ENCODE measurements around the gene FAAP20.

The FAAP20 gene

GRCh38 chr1:2230781-2231531, 36.4 kb upstream of the FAAP20 start:
- in situ Hi-C loops (cut with MboI; ENCODE audit: low sequenced_read_pairs) = no loop called here

DNA sequence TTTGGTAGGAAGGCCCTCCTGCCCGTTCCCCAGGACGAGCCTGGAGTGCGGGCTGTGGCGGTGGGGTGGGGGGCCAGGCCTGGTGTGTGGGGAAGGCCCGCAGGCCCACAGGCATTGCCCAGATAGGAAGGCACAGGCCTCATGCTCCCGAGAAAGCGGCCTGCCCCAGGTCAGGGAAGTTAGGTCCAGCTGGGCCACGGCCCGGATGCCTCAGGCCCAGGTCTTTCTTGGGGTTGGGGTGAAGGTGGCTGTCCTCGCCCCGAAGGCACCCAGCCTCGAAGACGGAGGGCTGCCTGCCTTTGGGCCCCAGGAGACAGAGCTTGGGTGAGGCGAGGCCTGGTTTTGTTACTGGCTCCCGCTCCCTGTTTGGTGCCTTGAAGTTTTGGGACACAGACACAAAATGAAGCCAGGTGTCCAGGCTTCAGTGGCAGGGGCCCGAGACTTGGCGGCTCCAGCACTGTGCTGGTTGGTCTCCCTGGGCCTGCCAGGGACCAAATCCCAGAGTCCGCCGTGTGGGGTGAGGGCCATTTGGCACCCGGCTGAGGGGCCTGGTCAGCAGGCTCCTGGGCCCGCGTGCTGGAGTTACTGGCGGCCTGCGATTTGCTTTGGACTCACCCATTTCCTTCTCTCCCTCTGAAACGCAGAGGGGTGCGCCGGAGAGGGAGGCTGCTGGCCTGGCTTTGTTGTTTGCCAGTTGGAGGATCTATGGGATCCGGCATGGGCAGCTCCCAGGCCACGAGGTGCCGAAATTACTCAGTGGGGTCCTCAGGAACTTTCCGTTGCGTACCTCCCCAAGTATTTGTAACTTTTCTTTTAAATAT, 35.5 kb upstream of the FAAP20 start:
- in situ Hi-C loops (cut with MboI; ENCODE audit: low sequenced_read_pairs) = no loop called here

GRCh38 chr1:2229037-2229864, 34.7 kb upstream of the FAAP20 start:
- in situ Hi-C loops (cut with MboI; ENCODE audit: low sequenced_read_pairs) = no loop called here

DNA sequence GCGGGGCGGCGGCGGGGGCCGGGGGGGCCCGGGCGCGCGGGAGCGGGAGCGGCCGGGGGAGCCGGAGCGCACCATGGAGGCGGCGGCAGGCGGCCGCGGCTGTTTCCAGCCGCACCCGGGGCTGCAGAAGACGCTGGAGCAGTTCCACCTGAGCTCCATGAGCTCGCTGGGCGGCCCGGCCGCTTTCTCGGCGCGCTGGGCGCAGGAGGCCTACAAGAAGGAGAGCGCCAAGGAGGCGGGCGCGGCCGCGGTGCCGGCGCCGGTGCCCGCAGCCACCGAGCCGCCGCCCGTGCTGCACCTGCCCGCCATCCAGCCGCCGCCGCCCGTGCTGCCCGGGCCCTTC, 34.1 kb upstream of the FAAP20 start:
- in situ Hi-C loops (cut with MboI; ENCODE audit: low sequenced_read_pairs) = no loop called here

DNA sequence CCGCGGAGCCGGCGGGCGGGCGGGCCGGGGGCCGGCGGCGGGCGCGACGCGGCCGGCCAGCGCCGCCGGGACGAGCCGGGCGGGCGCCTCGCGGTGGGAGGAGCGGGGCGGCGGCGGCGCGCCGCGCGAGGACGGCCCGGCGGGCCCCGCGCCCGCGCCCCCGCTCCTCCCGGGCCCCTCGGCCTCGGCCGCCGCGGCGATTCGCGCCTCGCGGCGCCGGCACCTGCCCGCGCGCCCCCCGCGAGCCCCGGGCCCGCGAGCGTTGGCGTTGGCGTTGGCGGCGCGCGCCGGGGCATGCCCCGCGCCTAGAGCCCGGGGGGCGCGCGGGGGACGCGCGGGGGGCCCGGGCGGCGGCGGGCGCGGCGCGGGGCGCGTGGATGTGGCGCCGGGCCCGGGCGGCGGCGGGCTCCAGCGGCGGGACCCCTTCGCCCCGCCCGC, 33.6 kb upstream of the FAAP20 start, which contains the start of gene SKI:
Gene SKI, plus strand, starts transcription at position 163 of the 438 bp plus-strand sequence. CDS start 448 bp downstream, outside the sequence.
- in situ Hi-C loops (cut with MboI; ENCODE audit: low sequenced_read_pairs) = no loop called here

GRCh38 chr1:2227346-2228156, 33.0 kb upstream of the FAAP20 start:
- in situ Hi-C loops (cut with MboI; ENCODE audit: low sequenced_read_pairs) = no loop called here

GRCh38 chr1:2226525-2227345, 32.2 kb upstream of the FAAP20 start:
- in situ Hi-C loops (cut with MboI; ENCODE audit: low sequenced_read_pairs) = no loop called here

- in situ Hi-C loops (cut with MboI; ENCODE audit: low sequenced_read_pairs) = no loop called here
Observed at GRCh38 chr1:2224631-2225428, 30.3 kb upstream of the FAAP20 start.

GRCh38 chr1:2224170-2224584, 29.6 kb upstream of the FAAP20 start:
- in situ Hi-C loops (cut with MboI; ENCODE audit: low sequenced_read_pairs) = no loop called here

GRCh38 chr1:2221271-2221670, 26.7 kb upstream of the FAAP20 start:
- in situ Hi-C loops (cut with MboI; ENCODE audit: low sequenced_read_pairs) = no loop called here

GRCh38 chr1:2216767-2217058, 22.1 kb upstream of the FAAP20 start:
- in situ Hi-C loops (cut with MboI; ENCODE audit: low sequenced_read_pairs) = no loop called here

- in situ Hi-C loops (cut with MboI; ENCODE audit: low sequenced_read_pairs) = no loop called here
Observed at GRCh38 chr1:2215909-2216766, 21.6 kb upstream of the FAAP20 start.

GRCh38 chr1:2215329-2215728, 20.8 kb upstream of the FAAP20 start:
- in situ Hi-C loops (cut with MboI; ENCODE audit: low sequenced_read_pairs) = no loop called here

GRCh38 chr1:2214541-2215241, 20.1 kb upstream of the FAAP20 start:
- in situ Hi-C loops (cut with MboI; ENCODE audit: low sequenced_read_pairs) = no loop called here

DNA sequence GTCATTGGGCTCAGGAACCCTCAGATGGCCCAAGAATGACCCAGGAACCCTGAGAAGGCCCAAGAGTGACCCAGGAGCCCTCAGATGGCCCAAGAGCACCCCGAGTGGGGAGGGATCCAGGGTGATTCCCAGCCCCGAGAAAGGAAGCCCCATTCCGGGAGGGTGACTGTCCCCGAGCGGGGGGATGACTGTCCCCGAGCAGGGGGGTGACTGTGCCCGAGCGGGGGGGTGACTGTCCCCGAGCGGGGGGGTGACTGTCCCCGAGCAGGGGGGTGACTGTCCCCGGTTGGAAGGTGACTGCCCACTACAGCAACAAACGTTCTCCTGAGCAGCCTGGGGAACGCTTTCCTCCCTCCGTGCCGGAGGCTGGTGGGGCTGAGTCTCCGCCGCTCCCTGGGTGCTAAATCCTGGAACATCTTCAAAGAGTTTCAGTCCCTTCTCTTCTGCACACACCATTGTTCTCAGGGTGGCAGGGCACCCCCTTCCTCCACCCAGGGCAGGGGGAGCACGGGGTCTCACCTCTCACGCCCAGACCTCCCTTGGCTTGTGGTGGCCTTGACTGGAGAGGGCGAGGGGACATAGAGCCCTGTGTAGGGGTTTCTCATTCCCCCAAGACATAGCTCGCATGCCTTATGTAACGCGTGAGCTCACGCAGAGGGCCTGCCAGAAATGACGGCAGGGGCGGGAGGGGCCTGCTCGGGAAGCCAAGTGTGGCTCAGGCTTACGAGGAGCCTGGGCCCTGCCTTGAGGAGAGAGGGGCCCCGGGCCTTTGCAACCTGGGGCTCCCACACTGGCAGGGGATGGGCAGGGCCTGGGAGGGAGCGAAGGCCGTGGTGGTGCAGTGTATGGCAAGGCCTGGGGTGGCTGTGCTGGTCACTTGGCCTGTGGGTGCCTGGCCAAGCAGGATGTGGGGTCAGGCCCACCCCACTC, 19.3 kb upstream of the FAAP20 start:
- in situ Hi-C loops (cut with MboI; ENCODE audit: low sequenced_read_pairs) = no loop called here

Measured in hTERT RPE-1 (cell line).